Ascending aorta (tissue), 2 donors: ENCODE measurements around the gene DENND1B. TPM values are rescaled to one million over a fixed set of nuclear protein-coding genes. Genes with fewer than 3 reads are reported as not detected.

ENCODE experiments used
- DNase-seq, 2 donors: peaks; one replicate each; pipeline ENCODE4 v3.0.0-alpha.2; 2019; ENCODE audit warnings: low spot score in 2 of 2
- H3K27ac ChIP-seq, 2 donors: fragments of 200-600 bp; sonication (generic); one replicate each; pipeline ENCODE4 v1.5.1; 2016 to 2017; ENCODE audit warnings: mild to moderate bottlenecking in 1 of 2
- H3K27me3 ChIP-seq: fragments of 200-600 bp; sonication (generic); one replicate; pipeline ENCODE4 v1.5.1; 2017
- H3K36me3 ChIP-seq, 2 donors: fragments of 200-600 bp; sonication (generic); one replicate each; pipeline ENCODE4 v1.5.1; 2016
- H3K4me1 ChIP-seq, 2 donors: fragments of 200-600 bp; sonication (generic); one replicate each; pipeline ENCODE4 v1.5.1; 2016 to 2017; ENCODE audit warnings: mild to moderate bottlenecking in 1 of 2
- H3K4me3 ChIP-seq, 2 donors: fragments of 200-600 bp; sonication (generic); one replicate each; pipeline ENCODE4 v1.5.1; 2016 to 2017; ENCODE audit warnings: mild to moderate bottlenecking in 1 of 2
- H3K9me3 ChIP-seq, 2 donors: fragments of 200-600 bp; sonication (generic); one replicate each; pipeline ENCODE4 v1.5.1; 2016
- CTCF ChIP-seq, 3 experiments: fragments of 200-600 bp in 2 of 3; fragments of 450-650 bp in 1 of 3; sonication (generic) in 2 of 3; IDR thresholded peaks; one replicate each; pipeline ENCODE4 v1.5.1; 2016 to 2019; ENCODE audit warnings: antibody characterized with exemption in 3 of 3, mild to moderate bottlenecking in 1 of 3, moderate library complexity in 1 of 3
- intact Hi-C: fragments of 100-400 bp; cut with DNase I; formaldehyde crosslinking; loops from one replicate; pipeline ENCODE4 v1.15.1; 2023
- total RNA-seq: library from RNA; depleted of rRNA; stranded (reverse); fragments of >200 nt; gene quantifications from one replicate; pipeline ENCODE4 v1.1.0, GENCODE V29; 2016

Gene DENND1B
- total RNA-seq, 1 donor from 2014 or later = 12.2 TPM

GRCh38 chr1:197553281-197553680 is 222.0 kb downstream of the DENND1B start:
- intact Hi-C loops = no loop called here

GRCh38 chr1:197546989-197547388 is 228.3 kb downstream of the DENND1B start:
- no peak for TF ChIP-seq CTCF (IDR thresholded peaks at IDR 0.05)

More at GRCh38 chr1:197553281-197553680, 222.0 kb downstream of the DENND1B start:
- Histone ChIP-seq H3K36me3 (no peaks in the 10 kb centered on the region), H3K27ac (no peak overlapping the region), H3K27me3 (no peaks in the 10 kb centered on the region), H3K4me3 (no peak overlapping the region), H3K9me3 (no peaks in the 10 kb centered on the region), H3K4me1 (no peaks in the 10 kb centered on the region)
- no peak for TF ChIP-seq CTCF (IDR thresholded peaks at IDR 0.05)
- DNase-seq = no peak

GRCh38 chr1:197544553-197544952 is 230.7 kb downstream of the DENND1B start:
- intact Hi-C loops = no loop called here

More at GRCh38 chr1:197546989-197547388, 228.3 kb downstream of the DENND1B start:
- intact Hi-C loops = no loop called here
- Histone ChIP-seq H3K4me3 (no peak overlapping the region), H3K27ac (no peak overlapping the region), H3K4me1 (no peaks in the 10 kb centered on the region), H3K36me3 (no peaks in the 10 kb centered on the region), H3K27me3 (no peaks in the 10 kb centered on the region), H3K9me3 (no peaks in the 10 kb centered on the region)
- no peak for DNase-seq

GRCh38 chr1:197544130-197544529 is 231.2 kb downstream of the DENND1B start:
- Histone ChIP-seq H3K4me1 (no peaks in the 10 kb centered on the region), H3K36me3 (no peaks in the 10 kb centered on the region), H3K9me3 (no peaks in the 10 kb centered on the region), H3K27ac (no peak overlapping the region), H3K4me3 (no peak overlapping the region), H3K27me3 (no peaks in the 10 kb centered on the region)
- no peak for TF ChIP-seq CTCF (IDR thresholded peaks at IDR 0.05)
- intact Hi-C loops = no loop called here
- DNase-seq = no peak

More at GRCh38 chr1:197544553-197544952, 230.7 kb downstream of the DENND1B start:
- TF ChIP-seq CTCF (IDR thresholded peaks at IDR 0.05) = no peak
- no peak for DNase-seq
- H3K9me3 ChIP-seq = no peaks in the 10 kb centered on the region
- no peaks in the 10 kb centered on the region for H3K4me1 ChIP-seq
- H3K4me3 ChIP-seq = no peak overlapping the region
- no peaks in the 10 kb centered on the region for H3K27me3 ChIP-seq
- no peak overlapping the region for H3K27ac ChIP-seq
- no peaks in the 10 kb centered on the region for H3K36me3 ChIP-seq

- Histone ChIP-seq H3K4me1 (no peaks in the 10 kb centered on the region), H3K9me3 (no peaks in the 10 kb centered on the region), H3K27me3 (no peaks in the 10 kb centered on the region), H3K27ac (no peak overlapping the region), H3K36me3 (no peaks in the 10 kb centered on the region), H3K4me3 (no peak overlapping the region)
- no peak for DNase-seq
- no peak for TF ChIP-seq CTCF (IDR thresholded peaks at IDR 0.05)
- intact Hi-C loops = no loop called here
Measured at GRCh38 chr1:197541411-197541810, 233.9 kb downstream of the DENND1B start.
